ENCODE data around the gene ZNF385D. TPM values are rescaled to one million over a fixed set of nuclear protein-coding genes. Genes with fewer than 3 reads are reported as not detected.

The ZNF385D gene
- total RNA-seq, 1 donor = 1.7 TPM

GRCh38 chr3:21564531-21564930, 186.5 kb downstream of the ZNF385D start:
- no peak for DNase-seq (ENCODE audit: low read depth)
- TF ChIP-seq, protein P1, sequence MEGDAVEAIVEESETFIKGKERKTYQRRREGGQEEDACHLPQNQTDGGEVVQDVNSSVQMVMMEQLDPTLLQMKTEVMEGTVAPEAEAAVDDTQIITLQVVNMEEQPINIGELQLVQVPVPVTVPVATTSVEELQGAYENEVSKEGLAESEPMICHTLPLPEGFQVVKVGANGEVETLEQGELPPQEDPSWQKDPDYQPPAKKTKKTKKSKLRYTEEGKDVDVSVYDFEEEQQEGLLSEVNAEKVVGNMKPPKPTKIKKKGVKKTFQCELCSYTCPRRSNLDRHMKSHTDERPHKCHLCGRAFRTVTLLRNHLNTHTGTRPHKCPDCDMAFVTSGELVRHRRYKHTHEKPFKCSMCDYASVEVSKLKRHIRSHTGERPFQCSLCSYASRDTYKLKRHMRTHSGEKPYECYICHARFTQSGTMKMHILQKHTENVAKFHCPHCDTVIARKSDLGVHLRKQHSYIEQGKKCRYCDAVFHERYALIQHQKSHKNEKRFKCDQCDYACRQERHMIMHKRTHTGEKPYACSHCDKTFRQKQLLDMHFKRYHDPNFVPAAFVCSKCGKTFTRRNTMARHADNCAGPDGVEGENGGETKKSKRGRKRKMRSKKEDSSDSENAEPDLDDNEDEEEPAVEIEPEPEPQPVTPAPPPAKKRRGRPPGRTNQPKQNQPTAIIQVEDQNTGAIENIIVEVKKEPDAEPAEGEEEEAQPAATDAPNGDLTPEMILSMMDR (IDR thresholded peaks at IDR 0.05; ENCODE audit: insufficient read depth, low read depth, low read length) = no peak
- no peak overlapping the region for H3K4me3 ChIP-seq (ENCODE audit: low read depth, low read length)

DNA sequence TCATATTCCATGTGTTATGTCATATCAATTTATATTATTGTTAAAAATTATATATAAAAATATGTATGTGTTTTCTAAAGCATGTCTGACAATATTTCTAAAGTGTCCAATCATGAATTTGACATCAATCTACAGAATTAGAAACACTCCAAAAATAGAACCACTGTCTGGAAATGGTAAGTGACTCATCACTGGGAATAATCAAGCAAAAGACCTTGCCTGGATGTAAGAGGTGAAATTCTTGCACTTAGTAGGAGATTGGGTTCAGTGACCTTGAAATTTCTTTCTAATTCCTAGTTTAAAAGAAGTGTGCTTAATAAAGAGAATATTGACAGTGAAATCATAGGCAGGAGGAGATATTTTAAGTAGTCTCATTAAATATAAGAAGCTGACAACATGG, 188.8 kb downstream of the ZNF385D start:
- TF ChIP-seq, protein P1 (IDR thresholded peaks at IDR 0.05; ENCODE audit: insufficient read depth, low read depth, low read length) = no peak
- DNase-seq (ENCODE audit: low read depth) = no peak
- no peak overlapping the region for H3K4me3 ChIP-seq (ENCODE audit: low read depth, low read length)

DNA sequence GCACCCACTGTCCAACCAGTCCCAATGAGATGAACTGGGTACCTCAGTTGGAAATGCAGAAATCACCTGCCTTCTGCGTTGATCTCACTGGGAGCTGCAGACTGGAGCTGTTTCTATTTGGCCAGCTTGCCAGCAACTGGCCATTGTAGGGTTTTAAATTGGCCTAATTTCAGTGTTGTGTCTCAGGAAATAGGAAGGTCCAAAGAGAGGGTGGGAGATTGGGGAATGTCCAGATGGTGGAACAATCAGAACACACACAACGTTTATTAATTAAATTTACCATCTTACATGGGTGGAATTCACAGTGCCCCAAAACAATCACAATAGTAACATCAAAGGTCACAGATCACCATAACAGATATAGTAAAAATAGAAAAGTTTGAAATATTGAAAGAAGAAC, 189.5 kb downstream of the ZNF385D start:
- H3K4me3 ChIP-seq (ENCODE audit: low read depth, low read length) = no peak overlapping the region
- TF ChIP-seq, protein P1 (IDR thresholded peaks at IDR 0.05; ENCODE audit: insufficient read depth, low read depth, low read length) = no peak
- DNase-seq (ENCODE audit: low read depth) = no peak

DNA sequence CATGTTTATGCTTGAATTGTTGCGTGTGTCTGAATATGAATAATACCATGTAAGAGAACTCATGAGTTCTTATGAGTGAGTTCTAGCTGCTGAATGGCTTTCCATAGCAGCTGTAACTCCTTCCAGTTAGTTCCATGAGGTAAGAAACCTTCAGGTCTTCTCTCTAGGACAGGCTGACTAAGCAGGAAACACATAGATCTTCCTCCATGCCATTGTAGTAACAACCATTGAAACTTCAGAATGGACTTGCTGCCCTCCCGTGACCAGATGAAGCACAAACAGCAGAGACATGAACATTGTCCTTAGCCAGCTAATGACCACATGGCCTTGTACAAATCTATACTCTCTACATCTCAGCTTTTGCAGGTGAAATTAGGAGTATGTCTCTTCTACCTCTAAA, 200.0 kb downstream of the ZNF385D start:
- DNase-seq (ENCODE audit: low read depth) = no peak
- TF ChIP-seq, protein P1 (IDR thresholded peaks at IDR 0.05; ENCODE audit: insufficient read depth, low read depth, low read length) = no peak
- H3K4me3 ChIP-seq (ENCODE audit: low read depth, low read length) = no peak overlapping the region

- H3K4me3 ChIP-seq (ENCODE audit: low read depth, low read length) = no peak overlapping the region
- TF ChIP-seq, protein P1 (IDR thresholded peaks at IDR 0.05; ENCODE audit: insufficient read depth, low read depth, low read length) = no peak
- DNase-seq (ENCODE audit: low read depth) = no peak
Measured at GRCh38 chr3:21544076-21544462, 206.9 kb downstream of the ZNF385D start.

- TF ChIP-seq, protein P1 (IDR thresholded peaks at IDR 0.05; ENCODE audit: insufficient read depth, low read depth, low read length) = no peak
- H3K4me3 ChIP-seq (ENCODE audit: low read depth, low read length) = no peak overlapping the region
- DNase-seq (ENCODE audit: low read depth) = no peak
Measured at GRCh38 chr3:21543380-21544075, 207.5 kb downstream of the ZNF385D start.

All from fibroblast of villous mesenchyme (primary cell).